Fibroblast of lung (primary cell): ENCODE measurements around the gene COL28A1. TPM values are rescaled to one million over a fixed set of nuclear protein-coding genes. Genes with fewer than 3 reads are reported as not detected.

Experiments used
- DNase-seq, 2 donors: peaks; one replicate each; pipeline versions ENCODE4 v3.0.0 to v3.0.0-alpha.2; 2010; ENCODE audit warnings: low read depth in 2 of 2
- H2AFZ ChIP-seq: 2 replicates; pipeline ENCODE4 v1.5.1; 2012; ENCODE audit warnings: low read length, control low read depth, inconsistent platforms
- H3K27ac ChIP-seq: 2 replicates; pipeline ENCODE4 v1.5.1; 2011; ENCODE audit warnings: low read length, control low read depth; ENCODE audit not compliant: insufficient read depth
- H3K27me3 ChIP-seq: 2 replicates; pipeline ENCODE4 v1.5.1; 2011; ENCODE audit warnings: mild to moderate bottlenecking, low read length; ENCODE audit not compliant: control insufficient read depth, insufficient read depth
- H3K36me3 ChIP-seq: 2 replicates; pipeline ENCODE4 v1.5.1; 2011; ENCODE audit warnings: low read length; ENCODE audit not compliant: control insufficient read depth, insufficient read depth
- H3K4me1 ChIP-seq: 2 replicates; pipeline ENCODE4 v1.5.1; 2011; ENCODE audit warnings: low read length; ENCODE audit not compliant: control insufficient read depth, insufficient read depth; ENCODE audit errors: extremely low read depth
- H3K4me2 ChIP-seq: 2 replicates; pipeline ENCODE4 v1.5.1; 2011; ENCODE audit warnings: low read length, control low read depth; ENCODE audit not compliant: insufficient read depth; ENCODE audit errors: extremely low read depth
- H3K4me3 ChIP-seq, 4 experiments: fragments of 200-600 bp in 1 of 4; sonication (generic) in 1 of 4; replicated peaks in 1 of 4; 2 replicates each; pipeline ENCODE4 v1.5.1; 2011 to 2016; ENCODE audit warnings: low read length in 4 of 4, low read depth in 3 of 4, mild to moderate bottlenecking in 3 of 4, control low read depth in 2 of 4, inconsistent platforms in 1 of 4, mixed read lengths in 1 of 4; ENCODE audit not compliant: insufficient read depth in 1 of 4; ENCODE audit errors: control extremely low read depth in 1 of 4
- H3K79me2 ChIP-seq: 2 replicates; pipeline ENCODE4 v1.5.1; 2012; ENCODE audit warnings: mild to moderate bottlenecking, low read length, inconsistent platforms; ENCODE audit not compliant: control insufficient read depth, insufficient read depth
- H3K9ac ChIP-seq: 2 replicates; pipeline ENCODE4 v1.5.1; 2011; ENCODE audit warnings: mild to moderate bottlenecking, low read length, control low read depth; ENCODE audit not compliant: insufficient read depth
- H3K9me3 ChIP-seq: 2 replicates; pipeline ENCODE4 v1.5.1; 2012; ENCODE audit warnings: low read depth, low read length; ENCODE audit not compliant: control insufficient read depth, insufficient read depth
- H4K20me1 ChIP-seq: 2 replicates; pipeline ENCODE4 v1.5.1; 2011; ENCODE audit warnings: low read length; ENCODE audit not compliant: control insufficient read depth, insufficient read depth; ENCODE audit errors: extremely low read depth
- EZH2 ChIP-seq: IDR thresholded peaks from 2 replicates; pipeline ENCODE4 v1.5.1; 2012; ENCODE audit warnings: low read length, control low read depth, mild to moderate bottlenecking; ENCODE audit errors: missing control alignments
- polyA plus RNA-seq, 2 donors: library from polyadenylated mRNA; depleted of rRNA in 1 of 2; stranded (reverse) in 1 of 2; unstranded in 1 of 2; fragments of >200 nt; gene quantifications; 2 replicates each; pipeline ENCODE4 v1.2.1, GENCODE V29; 2011 to 2012; ENCODE audit warnings: missing spikeins in 1 of 2
- total RNA-seq: library from RNA; depleted of rRNA; stranded (reverse); fragments of >200 nt; gene quantifications from 2 replicates; pipeline ENCODE4 v1.2.1, GENCODE V29; 2014
- TF ChIP-seq, protein P1 (sequence below), 2 donors: IDR thresholded peaks in 1 of 2; conservative IDR thresholded peaks in 1 of 2; 1 replicate in 1 of 2; 2 replicates in 1 of 2; pipeline ENCODE4 v1.5.1; 2011 to 2012; ENCODE audit warnings: low read length in 2 of 2, control low read depth in 1 of 2, inconsistent platforms in 1 of 2, low read depth in 1 of 2, mild to moderate bottlenecking in 1 of 2

COL28A1 gene
- total and polyA plus RNA-seq, 2 donors (not counting 1 experiment from before 2014, with no cell fraction given): 0.01 to 0.17 TPM

DNA sequence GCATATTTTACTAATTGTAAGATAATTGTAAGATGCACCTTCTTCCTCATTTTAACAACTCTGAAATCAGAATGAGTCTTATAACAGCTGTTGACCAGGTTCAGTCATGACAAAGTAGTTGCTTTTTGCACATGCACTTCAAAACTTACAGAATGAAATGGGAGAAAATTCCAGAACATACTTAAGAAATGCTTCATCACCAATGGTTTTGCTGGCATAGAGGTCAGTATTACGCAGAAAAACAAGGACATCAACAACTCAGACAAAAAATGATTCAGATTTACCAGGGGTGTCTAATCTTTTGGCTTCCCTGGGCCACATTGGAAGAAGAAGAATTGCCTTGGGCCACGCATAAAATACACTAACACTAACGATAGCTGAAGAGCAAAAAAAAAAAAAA lies 13.3 kb downstream of the COL28A1 start:
- Histone ChIP-seq H3K27me3 (no peaks in the 10 kb centered on the region), H3K9ac (no peak overlapping the region), H3K4me1 (no peaks in the 10 kb centered on the region), H3K4me3 (no peak overlapping the region), H3K4me2 (no peak overlapping the region), H3K36me3 (no peaks in the 10 kb centered on the region), H3K27ac (no peak overlapping the region), H3K79me2 (no peaks in the 10 kb centered on the region), H4K20me1 (no peaks in the 10 kb centered on the region), H2AFZ (no peak overlapping the region), H3K9me3 (no peaks in the 10 kb centered on the region)
- TF ChIP-seq EZH2: no peak
- TF ChIP-seq, protein P1, sequence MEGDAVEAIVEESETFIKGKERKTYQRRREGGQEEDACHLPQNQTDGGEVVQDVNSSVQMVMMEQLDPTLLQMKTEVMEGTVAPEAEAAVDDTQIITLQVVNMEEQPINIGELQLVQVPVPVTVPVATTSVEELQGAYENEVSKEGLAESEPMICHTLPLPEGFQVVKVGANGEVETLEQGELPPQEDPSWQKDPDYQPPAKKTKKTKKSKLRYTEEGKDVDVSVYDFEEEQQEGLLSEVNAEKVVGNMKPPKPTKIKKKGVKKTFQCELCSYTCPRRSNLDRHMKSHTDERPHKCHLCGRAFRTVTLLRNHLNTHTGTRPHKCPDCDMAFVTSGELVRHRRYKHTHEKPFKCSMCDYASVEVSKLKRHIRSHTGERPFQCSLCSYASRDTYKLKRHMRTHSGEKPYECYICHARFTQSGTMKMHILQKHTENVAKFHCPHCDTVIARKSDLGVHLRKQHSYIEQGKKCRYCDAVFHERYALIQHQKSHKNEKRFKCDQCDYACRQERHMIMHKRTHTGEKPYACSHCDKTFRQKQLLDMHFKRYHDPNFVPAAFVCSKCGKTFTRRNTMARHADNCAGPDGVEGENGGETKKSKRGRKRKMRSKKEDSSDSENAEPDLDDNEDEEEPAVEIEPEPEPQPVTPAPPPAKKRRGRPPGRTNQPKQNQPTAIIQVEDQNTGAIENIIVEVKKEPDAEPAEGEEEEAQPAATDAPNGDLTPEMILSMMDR (conservative IDR thresholded peaks at IDR 0.05 in 1 of 2, IDR thresholded peaks at IDR 0.05 in 1 of 2; ENCODE audit: low read depth in 1 of 2, low read length in 2 of 2): no peak
- DNase-seq: peak in 1 of 2 donors; percentile 30

DNA sequence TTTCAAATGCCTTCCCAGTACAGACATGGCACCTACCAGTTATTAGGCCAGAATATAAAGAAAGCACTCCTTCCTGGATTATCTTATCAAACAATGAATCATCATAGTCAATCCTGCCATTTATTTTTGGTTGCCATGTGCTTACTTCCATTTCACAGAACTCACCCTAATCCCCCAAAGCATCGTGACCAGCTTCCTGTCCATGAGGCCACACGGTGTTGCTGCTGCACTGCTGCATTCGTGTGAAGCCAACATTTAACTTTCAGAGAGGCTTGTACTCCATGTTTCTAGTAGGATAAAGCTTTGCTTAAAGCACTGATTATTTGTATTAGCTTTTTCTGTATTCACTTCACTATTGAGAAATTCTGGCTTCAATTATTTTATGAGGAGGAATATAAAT lies 14.4 kb downstream of the COL28A1 start:
- Histone ChIP-seq H3K27me3 (no peaks in the 10 kb centered on the region), H3K79me2 (no peaks in the 10 kb centered on the region), H3K27ac (no peak overlapping the region), H3K4me1 (no peaks in the 10 kb centered on the region), H3K4me2 (no peak overlapping the region), H3K36me3 (no peaks in the 10 kb centered on the region), H3K9ac (no peak overlapping the region), H2AFZ (peak overlapping the region; percentile 27), H3K9me3 (no peaks in the 10 kb centered on the region), H3K4me3 (no peak overlapping the region), H4K20me1 (no peaks in the 10 kb centered on the region)
- DNase-seq: no peak
- TF ChIP-seq EZH2: no peak
- TF ChIP-seq, protein P1 (conservative IDR thresholded peaks at IDR 0.05 in 1 of 2, IDR thresholded peaks at IDR 0.05 in 1 of 2; ENCODE audit: low read depth in 1 of 2, low read length in 2 of 2): no peak

DNA sequence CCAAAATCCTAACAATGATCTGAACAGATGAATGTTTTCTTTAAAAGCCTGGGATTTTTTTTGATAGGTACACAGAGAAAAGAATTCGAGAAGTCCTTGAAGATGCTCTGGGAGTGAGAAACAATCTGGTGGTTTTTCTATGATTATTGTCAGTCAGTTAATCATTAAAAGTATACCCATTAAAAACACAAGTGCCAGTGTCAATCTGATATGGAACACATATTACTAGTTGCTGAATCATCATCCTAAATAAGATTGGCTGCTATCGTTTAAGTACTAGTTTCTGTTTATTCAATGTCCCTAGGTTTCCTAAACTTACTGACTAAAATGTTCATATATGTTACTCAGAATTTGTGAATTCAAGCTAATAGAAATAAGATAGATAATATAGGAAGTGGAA lies 16.1 kb downstream of the COL28A1 start:
- Histone ChIP-seq H3K4me3 (no peak overlapping the region), H3K4me2 (no peak overlapping the region), H4K20me1 (no peaks in the 10 kb centered on the region), H3K9me3 (no peaks in the 10 kb centered on the region), H3K27ac (no peak overlapping the region), H3K79me2 (no peaks in the 10 kb centered on the region), H3K9ac (no peak overlapping the region), H3K4me1 (no peaks in the 10 kb centered on the region), H2AFZ (no peak overlapping the region), H3K27me3 (no peaks in the 10 kb centered on the region), H3K36me3 (no peaks in the 10 kb centered on the region)
- DNase-seq: no peak
- TF ChIP-seq EZH2: no peak
- TF ChIP-seq, protein P1 (conservative IDR thresholded peaks at IDR 0.05 in 1 of 2, IDR thresholded peaks at IDR 0.05 in 1 of 2; ENCODE audit: low read depth in 1 of 2, low read length in 2 of 2): no peak
